ENCODE results near the gene DCK. TPM values are rescaled to one million over a fixed set of nuclear protein-coding genes. Genes with fewer than 3 reads are reported as not detected.
A peak's percentile ranks its signal among the peaks of the same experiment; 100 is the strongest.

The DCK gene
- total and polyA plus RNA-seq, 9 of the 15 experiments (the other 6 are each of a cell fraction or from before 2014, with no cell fraction given): 11.3 to 25.8 (median 19.6) TPM

- TF ChIP-seq CCNT2 (IDR thresholded peaks at IDR 0.05; ENCODE audit: borderline replicate concordance, extremely low read depth, insufficient read length, low read depth, low read length) (peak; percentile 97), FOSL1 (tag; conservative IDR thresholded peaks at IDR 0.05) (no peak; the same call in 1 of the 2 replicates), ZNF584 (CRISPR knock-in tag; IDR thresholded peaks at IDR 0.05; ENCODE audit: low read depth) (peak; percentile 35; the same call in 1 of the 2 replicates), TOE1 (IDR thresholded peaks at IDR 0.05; ENCODE audit: borderline replicate concordance) (peak; percentile 78; the same call in 1 of the 2 replicates), TOE1 (CRISPR knock-in tag; IDR thresholded peaks at IDR 0.05; ENCODE audit: borderline replicate concordance, low read depth) (peak; percentile 14; the same call in 1 of the 2 replicates), ASH1L (IDR thresholded peaks at IDR 0.05; ENCODE audit: borderline replicate concordance, low read depth, partially characterized antibody) (no peak), RBFOX2 (IDR thresholded peaks at IDR 0.05; ENCODE audit: low read depth, low read length) (peak; percentile 96), POU5F1 (IDR thresholded peaks at IDR 0.05; ENCODE audit: borderline replicate concordance, low read depth, low read length, partially characterized antibody) (no peak), KAT8 (IDR thresholded peaks at IDR 0.05; ENCODE audit: low read depth) (no peak), E2F3 (CRISPR knock-in tag; IDR thresholded peaks at IDR 0.05) (peak; percentile 91), CBFA2T3 (IDR thresholded peaks at IDR 0.05) (no peak), SIRT6 (IDR thresholded peaks at IDR 0.05; ENCODE audit: low read depth, low read length) (no peak), TFAM (CRISPR knock-in tag; conservative IDR thresholded peaks at IDR 0.05) (no peak), MBD1 (CRISPR knock-in tag; IDR thresholded peaks at IDR 0.05) (no peak), BCLAF1 (IDR thresholded peaks at IDR 0.05; ENCODE audit: borderline replicate concordance in 1 of 2, control insufficient read depth in 1 of 2, low read depth in 2 of 2, low read length in 1 of 2) (no peak; a peak in 1 of 4 replicates), CCAR2 (IDR thresholded peaks at IDR 0.05; ENCODE audit: low read depth, low read length) (no peak), BDP1 (IDR thresholded peaks at IDR 0.05; ENCODE audit: insufficient read depth, insufficient read length) (no peak), MCM7 (IDR thresholded peaks at IDR 0.05) (no peak), CAMTA2 (CRISPR knock-in tag; conservative IDR thresholded peaks at IDR 0.05) (0 out of 2 replicates have a peak, but pooled peaks have one; percentile 42), ZFP91 (CRISPR knock-in tag; IDR thresholded peaks at IDR 0.05) (peak; percentile 77; the same call in 1 of the 2 replicates), ILK (tag; IDR thresholded peaks at IDR 0.05; ENCODE audit: borderline replicate concordance, low read depth) (no peak)
Measured at GRCh38 chr4:70993181-70994068, at the start of gene DCK (continued).
